ENCODE results near the gene ERRFI1. TPM values are rescaled to one million over a fixed set of nuclear protein-coding genes. Genes with fewer than 3 reads are reported as not detected.

The ERRFI1 gene
- total and polyA plus RNA-seq, 10 of the 15 experiments (the other 5 are each of a cell fraction or from before 2014, with no cell fraction given), result 0.90 to 6.5 (median 3.1) TPM

- no peaks in the 10 kb centered on the region for H3K4me1 ChIP-seq (ENCODE audit: control insufficient read depth, insufficient read depth, low read length)
- FAIRE-seq, result no peak
- no peaks in the 10 kb centered on the region for H3K79me2 ChIP-seq (ENCODE audit: control insufficient read depth, insufficient read depth, low read length)
- no peaks in the 10 kb centered on the region for H4K20me1 ChIP-seq (ENCODE audit: control insufficient read depth, insufficient read depth)
- ChIA-PET POLR2A (no interaction called here), RAD21 (ENCODE audit: unreplicated experiment) (no interaction called here), CTCF (interaction anchor here (1.2 kb wide), 1 partner anchor 12 kb away, joined by 4 read pairs; no protein-coding TSS in a partner anchor), SMC1A (ENCODE audit: uncharacterized antibody, unreplicated experiment) (interaction anchor here (0.8 kb wide), 1 partner anchor 12 kb away, joined by 4 read pairs; no protein-coding TSS in a partner anchor)
- H3K4me3 ChIP-seq, result no peak overlapping the region
- no peak for DNase-seq (ENCODE audit: low read depth, low spot score)
- in situ Hi-C loops (cut with MboI), result no loop called here
- no peak for ATAC-seq
- intact Hi-C loops (cut with micrococcal nuclease; ENCODE audit: unreplicated experiment), result no loop called here
- H3K27ac ChIP-seq (ENCODE audit: control insufficient read depth, insufficient read depth), result no peak overlapping the region
- no peak overlapping the region for H3K4me2 ChIP-seq (ENCODE audit: control insufficient read depth, insufficient read depth)
- no peaks in the 10 kb centered on the region for H3K27me3 ChIP-seq (replicated peaks in 1 of 2; ENCODE audit: control insufficient read depth in 2 of 2, insufficient read depth in 2 of 2, low read length in 1 of 2)
- H3K36me3 ChIP-seq (ENCODE audit: control insufficient read depth in 2 of 2, insufficient read depth in 2 of 2, low read length in 1 of 2), result no peaks in the 10 kb centered on the region
- BruUV-seq (replicated peaks), result no TSS peak
- WGBS (ENCODE audit: insufficient coverage, insufficient replicate concordance, low lambda C conversion rate, missing lambda C conversion rate), result 100% methylated on average over 4 of the region's 4 CpGs
- no peak overlapping the region for H2AFZ ChIP-seq (ENCODE audit: control insufficient read depth, low read depth, low read length)
- no peaks in the 10 kb centered on the region for H3K9me3 ChIP-seq (replicated peaks; ENCODE audit: control insufficient read depth, insufficient read depth, low read length)
- no peak overlapping the region for H3K9ac ChIP-seq (ENCODE audit: control insufficient read depth, insufficient read depth, low read length)
- TF ChIP-seq EZH2 (IDR thresholded peaks at IDR 0.05; ENCODE audit: borderline replicate concordance, control insufficient read depth, low read depth, low read length), result no peak
- no peak for TF ChIP-seq NFYB (IDR thresholded peaks at IDR 0.05; ENCODE audit: insufficient read depth, low read depth, low read length)
- no peak for TF ChIP-seq CREB1 (IDR thresholded peaks at IDR 0.05; ENCODE audit: low read depth)
- TF ChIP-seq ZNF274 (IDR thresholded peaks at IDR 0.05; ENCODE audit: insufficient read depth, insufficient read length), result no peak
- TF ChIP-seq FOXM1 (IDR thresholded peaks at IDR 0.05; ENCODE audit: low read depth, low read length), result no peak
- TF ChIP-seq SUPT20H (IDR thresholded peaks at IDR 0.05; ENCODE audit: borderline replicate concordance, control insufficient read depth, low read depth, low read length), result no peak
- TF ChIP-seq ATF3 (IDR thresholded peaks at IDR 0.05; ENCODE audit: borderline replicate concordance, extremely low read depth, low read depth, low read length), result no peak
- TF ChIP-seq SPI1 (IDR thresholded peaks at IDR 0.05; ENCODE audit: borderline replicate concordance, insufficient read depth, low read depth, low read length), result no peak
- no peak for TF ChIP-seq DPF2 (IDR thresholded peaks at IDR 0.05)
- TF ChIP-seq JUNB (IDR thresholded peaks at IDR 0.05), result no peak
- TF ChIP-seq SUZ12 (IDR thresholded peaks at IDR 0.05; ENCODE audit: unreplicated experiment), result no peak
- TF ChIP-seq ZZZ3 (IDR thresholded peaks at IDR 0.05; ENCODE audit: control insufficient read depth, insufficient read length, low read depth), result no peak
- TF ChIP-seq E2F8 (IDR thresholded peaks at IDR 0.05; ENCODE audit: low read depth, partially characterized antibody), result no peak
- TF ChIP-seq NFYA (IDR thresholded peaks at IDR 0.05; ENCODE audit: borderline replicate concordance, low read depth, low read length), result no peak
- TF ChIP-seq BMI1 (IDR thresholded peaks at IDR 0.05; ENCODE audit: borderline replicate concordance), result no peak
- no peak for TF ChIP-seq BCLAF1 (IDR thresholded peaks at IDR 0.05)
- TF ChIP-seq MYC (IDR thresholded peaks at IDR 0.05; ENCODE audit: insufficient read depth, insufficient read length, insufficient replicate concordance, low read length, severe bottlenecking), result no peak
- no peak for TF ChIP-seq STAT1 (conservative IDR thresholded peaks at IDR 0.05)
These were observed 23.2 kb downstream of the ERRFI1 start for GRCh38 chr1:8002921-8003320.

Measured in GM12878 (cell line).